Esophagus muscularis mucosa (tissue), 4 donors: ENCODE measurements around the gene NWD2. TPM values are rescaled to one million over a fixed set of nuclear protein-coding genes. Genes with fewer than 3 reads are reported as not detected.

Source experiments
- DNase-seq: peaks from one replicate; pipeline ENCODE4 v3.0.0-alpha.2; 2017; ENCODE audit errors: extremely low spot score
- H3K27ac ChIP-seq, 4 donors: fragments of 200-600 bp; sonication (generic); replicated peaks in 1 of 4; 1 replicate in 3 of 4; 2 replicates in 1 of 4; pipeline ENCODE4 v1.5.1; 2016 to 2019; ENCODE audit warnings: mild to moderate bottlenecking in 1 of 4
- H3K27me3 ChIP-seq, 4 donors: fragments of 200-600 bp; sonication (generic); one replicate each; pipeline versions ENCODE4 v1.5.1 to v1.6.0; 2016 to 2019
- H3K36me3 ChIP-seq, 4 donors: fragments of 200-600 bp; sonication (generic); one replicate each; pipeline ENCODE4 v1.5.1; 2016 to 2019
- H3K4me1 ChIP-seq, 4 donors: fragments of 200-600 bp; sonication (generic); one replicate each; pipeline ENCODE4 v1.5.1; 2016 to 2019
- H3K4me3 ChIP-seq, 4 donors: fragments of 200-600 bp; sonication (generic); 1 replicate in 2 of 4; 2 replicates in 2 of 4; pipeline ENCODE4 v1.5.1; 2016 to 2019; ENCODE audit warnings: mild to moderate bottlenecking in 4 of 4, moderate library complexity in 1 of 4
- H3K9me3 ChIP-seq, 4 donors: fragments of 200-600 bp; sonication (generic); 1 replicate in 3 of 4; 2 replicates in 1 of 4; pipeline ENCODE4 v1.5.1; 2016 to 2019
- CTCF ChIP-seq, 3 experiments: fragments of 200-600 bp in 2 of 3; fragments of 450-650 bp in 1 of 3; sonication (generic) in 2 of 3; IDR thresholded peaks; one replicate each; pipeline ENCODE4 v1.5.1; 2017 to 2019; ENCODE audit warnings: antibody characterized with exemption in 3 of 3, mild to moderate bottlenecking in 2 of 3, moderate library complexity in 1 of 3
- EP300 ChIP-seq: sonication (generic); formaldehyde crosslinking; IDR thresholded peaks from one replicate; pipeline ENCODE4 v1.6.1; 2017; ENCODE audit warnings: antibody characterized with exemption
- POLR2A ChIP-seq: fragments of 450-650 bp; IDR thresholded peaks from one replicate; pipeline ENCODE4 v1.6.1; 2017; ENCODE audit warnings: antibody characterized with exemption, moderate library complexity, mild to moderate bottlenecking, low read depth
- POLR2AphosphoS5 ChIP-seq, 2 donors: sonication (generic); formaldehyde crosslinking; IDR thresholded peaks; one replicate each; pipeline ENCODE4 v1.6.1; 2017; ENCODE audit warnings: antibody characterized with exemption in 2 of 2
- WGBS: methylation state at CpG from one replicate; pipeline ENCODE4 v1.1.5; 2018; 5-methylcytosine and 5-hydroxymethylcytosine counted together
- intact Hi-C: fragments of 100-400 bp; cut with DNase I; formaldehyde crosslinking; loops from one replicate; pipeline ENCODE4 v1.15.1; 2023
- total RNA-seq, 4 donors: library from RNA; depleted of rRNA; stranded (reverse); fragments of >200 nt; gene quantifications; one replicate each; pipeline versions ENCODE4 v1.1.0 to v1.2.1, GENCODE V29; 2016

Gene NWD2
- total RNA-seq, 4 donors from 2014 or later, result 0.11 to 0.50 (median 0.30) TPM

- H3K4me3 ChIP-seq, result no peak overlapping the region
- H3K9me3 ChIP-seq, result no peaks in the 10 kb centered on the region
- no peak overlapping the region for H3K27ac ChIP-seq
- intact Hi-C loops, result no loop called here
- TF ChIP-seq POLR2AphosphoS5 (IDR thresholded peaks at IDR 0.05), result no peak
- H3K36me3 ChIP-seq, result no peaks in the 10 kb centered on the region
- no peaks in the 10 kb centered on the region for H3K4me1 ChIP-seq
- H3K27me3 ChIP-seq, result peaks cover 0 to 4% (median 0%) of the 10 kb centered on the region in 4 donors
- no peak for DNase-seq
Observed at GRCh38 chr4:37365888-37366287, 121.3 kb downstream of the NWD2 start.

GRCh38 chr4:37367901-37368300 is 123.4 kb downstream of the NWD2 start:
- intact Hi-C loops, result no loop called here
- DNase-seq, result no peak
- 80% methylated on average over 3 of the region's 3 CpGs for WGBS
- Histone ChIP-seq H3K36me3 (no peaks in the 10 kb centered on the region), H3K27me3 (peaks cover 0 to 4% (median 0%) of the 10 kb centered on the region in 4 donors), H3K4me1 (no peaks in the 10 kb centered on the region), H3K9me3 (no peaks in the 10 kb centered on the region), H3K27ac (no peak overlapping the region), H3K4me3 (no peak overlapping the region)
- TF ChIP-seq CTCF (IDR thresholded peaks at IDR 0.05) (no peak), POLR2AphosphoS5 (IDR thresholded peaks at IDR 0.05) (no peak), EP300 (no peak), POLR2A (no peak)

- H3K36me3 ChIP-seq, result no peaks in the 10 kb centered on the region
- no peaks in the 10 kb centered on the region for H3K27me3 ChIP-seq
- no peak overlapping the region for H3K27ac ChIP-seq
- no peak for DNase-seq
- no peaks in the 10 kb centered on the region for H3K9me3 ChIP-seq
- H3K4me3 ChIP-seq, result no peak overlapping the region
- no peaks in the 10 kb centered on the region for H3K4me1 ChIP-seq
- TF ChIP-seq POLR2A (no peak), CTCF (IDR thresholded peaks at IDR 0.05) (no peak), EP300 (no peak)
- WGBS, result 97% methylated on average over 2 of the region's 2 CpGs
- intact Hi-C loops, result no loop called here
Observed at GRCh38 chr4:37370052-37370451, 125.5 kb downstream of the NWD2 start.

- H3K4me3 ChIP-seq, result no peak overlapping the region
- no peak overlapping the region for H3K27ac ChIP-seq
- H3K9me3 ChIP-seq, result no peaks in the 10 kb centered on the region
- intact Hi-C loops, result no loop called here
- no peaks in the 10 kb centered on the region for H3K36me3 ChIP-seq
- no peak for TF ChIP-seq CTCF (IDR thresholded peaks at IDR 0.05)
- no peak for TF ChIP-seq POLR2A
- TF ChIP-seq POLR2AphosphoS5 (IDR thresholded peaks at IDR 0.05), result no peak
- no peak for TF ChIP-seq EP300
- DNase-seq, result no peak
- peaks cover 0 to 10% (median 0%) of the 10 kb centered on the region in 4 donors for H3K27me3 ChIP-seq
- H3K4me1 ChIP-seq, result no peaks in the 10 kb centered on the region
- 50% methylated on average over 9 of the region's 9 CpGs for WGBS
Observed at GRCh38 chr4:37381040-37381668, 136.6 kb downstream of the NWD2 start.

- no peak for DNase-seq
- Histone ChIP-seq H3K36me3 (no peaks in the 10 kb centered on the region), H3K27ac (no peak overlapping the region), H3K9me3 (no peaks in the 10 kb centered on the region), H3K4me3 (no peak overlapping the region), H3K27me3 (peaks cover 0 to 10% (median 0%) of the 10 kb centered on the region in 4 donors), H3K4me1 (no peaks in the 10 kb centered on the region)
- intact Hi-C loops, result no loop called here
- TF ChIP-seq CTCF (IDR thresholded peaks at IDR 0.05), result peak; percentile 33 to 57 (median 52)
- no peak for TF ChIP-seq EP300
- no peak for TF ChIP-seq POLR2A
- no peak for TF ChIP-seq POLR2AphosphoS5 (IDR thresholded peaks at IDR 0.05)
- WGBS, result 37% methylated on average over 7 of the region's 7 CpGs
Observed at GRCh38 chr4:37383579-37384229, 139.2 kb downstream of the NWD2 start.
